Suprapubic skin (tissue), 4 donors: Measurements from ENCODE around the gene GPR157. TPM values are rescaled to one million over a fixed set of nuclear protein-coding genes. Genes with fewer than 3 reads are reported as not detected.

Experiments
- DNase-seq, 2 donors: peaks; one replicate each; pipeline ENCODE4 v3.0.0-alpha.2; 2019; ENCODE audit warnings: low spot score in 2 of 2
- H3K27ac ChIP-seq: fragments of 200-600 bp; sonication (generic); one replicate; pipeline ENCODE4 v1.5.1; 2019
- H3K27me3 ChIP-seq: fragments of 200-600 bp; sonication (generic); one replicate; pipeline ENCODE4 v1.5.1; 2019
- H3K36me3 ChIP-seq: fragments of 200-600 bp; sonication (generic); one replicate; pipeline ENCODE4 v1.5.1; 2019
- H3K4me1 ChIP-seq: fragments of 200-600 bp; sonication (generic); one replicate; pipeline ENCODE4 v1.5.1; 2019
- H3K4me3 ChIP-seq: fragments of 200-600 bp; sonication (generic); one replicate; pipeline ENCODE4 v1.5.1; 2019; ENCODE audit warnings: mild to moderate bottlenecking
- H3K9me3 ChIP-seq: fragments of 200-600 bp; sonication (generic); one replicate; pipeline ENCODE4 v1.5.1; 2019
- EP300 ChIP-seq: sonication (generic); formaldehyde crosslinking; IDR thresholded peaks from one replicate; pipeline ENCODE4 v1.6.1; 2017; ENCODE audit warnings: antibody characterized with exemption
- POLR2A ChIP-seq, 2 donors: fragments of 450-650 bp; IDR thresholded peaks; one replicate each; pipeline ENCODE4 v1.6.1; 2017; ENCODE audit warnings: antibody characterized with exemption in 2 of 2, mild to moderate bottlenecking in 2 of 2, moderate library complexity in 2 of 2
- POLR2AphosphoS5 ChIP-seq, 3 donors: sonication (generic); formaldehyde crosslinking; IDR thresholded peaks; one replicate each; pipeline ENCODE4 v1.6.1; 2017; ENCODE audit warnings: antibody characterized with exemption in 3 of 3
- WGBS: methylation state at CpG from one replicate; pipeline ENCODE4 v1.1.5; 2018; 5-methylcytosine and 5-hydroxymethylcytosine counted together
- total RNA-seq, 4 donors: library from RNA; depleted of rRNA; stranded (reverse); fragments of >200 nt; gene quantifications; one replicate each; pipeline ENCODE4 v1.1.0, GENCODE V29; 2016
- TF ChIP-seq, protein P1 (sequence below), 2 donors: fragments of 200-600 bp in 1 of 2; fragments of 450-650 bp in 1 of 2; sonication (generic) in 1 of 2; IDR thresholded peaks; one replicate each; pipeline ENCODE4 v1.5.1; 2016 to 2019; ENCODE audit warnings: antibody characterized with exemption in 2 of 2, mild to moderate bottlenecking in 1 of 2, moderate library complexity in 1 of 2

Gene GPR157
- total RNA-seq, 4 donors from 2014 or later, result 38.9 to 62.8 (median 44.2) TPM

DNA sequence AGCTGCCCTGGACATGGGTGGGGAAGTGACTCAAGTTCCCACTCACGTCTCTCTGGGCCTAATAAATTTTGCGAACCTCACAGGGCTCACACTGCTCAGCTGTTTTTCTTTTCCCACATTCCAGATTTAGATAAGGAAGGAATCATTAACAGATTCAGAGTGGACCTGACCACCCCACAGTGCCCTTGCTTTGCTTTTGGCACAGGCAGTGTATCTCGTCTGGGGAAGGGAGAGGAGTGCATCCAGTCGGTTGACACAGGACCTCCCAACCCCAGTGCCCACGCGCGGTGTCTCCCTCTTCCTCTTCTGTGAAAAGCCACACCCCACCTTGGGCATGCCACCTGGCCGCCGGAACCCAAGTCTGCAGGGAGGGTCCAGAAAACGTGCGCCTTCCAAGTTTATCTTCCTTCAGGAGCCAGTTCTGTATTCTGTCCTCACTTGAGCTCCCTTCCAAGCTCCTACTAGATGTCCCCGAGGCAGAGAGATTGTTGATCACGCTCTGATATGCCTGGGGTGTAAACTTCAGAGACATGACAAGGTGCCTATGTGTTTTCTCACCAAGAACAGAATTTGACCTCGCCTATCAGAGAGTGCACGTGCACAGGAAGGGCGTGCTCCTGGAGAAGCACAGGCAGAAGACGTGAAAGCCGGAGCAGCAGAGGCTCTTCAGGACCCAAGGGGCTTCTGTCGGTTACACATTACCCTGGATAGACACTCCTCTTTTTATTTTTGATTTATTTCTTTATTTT is 50.0 kb downstream of the GPR157 start:
- DNase-seq, result no peak
- peaks cover 12% of the 10 kb centered on the region for H3K4me1 ChIP-seq
- H3K27ac ChIP-seq, result no peak overlapping the region

DNA sequence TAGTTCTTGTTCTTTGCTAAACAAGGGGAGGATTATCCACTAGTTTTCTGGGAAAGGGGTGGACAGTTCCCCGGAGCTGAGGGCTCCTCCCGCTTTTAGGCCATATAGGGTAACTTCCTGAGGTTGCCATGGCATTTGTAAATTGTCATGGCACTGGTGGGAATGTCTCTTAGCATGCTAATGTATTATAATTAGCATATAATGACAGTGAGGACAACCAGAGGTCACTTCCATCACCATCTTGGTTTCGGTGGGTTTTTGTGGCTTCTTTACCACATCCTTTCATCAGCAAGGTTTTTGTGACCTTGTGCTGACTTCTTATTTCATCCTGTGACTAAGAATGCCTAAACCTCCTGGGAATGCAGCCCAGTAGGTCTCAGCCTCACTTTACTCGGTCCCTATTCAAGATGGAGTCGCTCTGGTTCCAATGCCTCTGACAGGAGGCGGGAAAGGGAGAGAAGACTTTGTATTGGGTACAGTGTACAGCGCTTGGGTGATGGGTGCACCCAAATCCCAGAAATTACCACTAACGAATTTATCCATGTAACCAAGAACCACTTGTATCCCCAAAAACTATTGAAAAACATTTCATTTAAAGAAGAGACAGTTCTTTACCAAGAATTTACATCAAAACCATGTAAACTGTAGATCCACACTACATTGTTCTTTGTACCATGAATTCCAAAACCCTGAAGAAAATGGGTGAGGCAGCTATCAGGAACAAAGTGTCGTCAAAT is 50.7 kb downstream of the GPR157 start:
- Histone ChIP-seq H3K9me3 (no peaks in the 10 kb centered on the region), H3K27me3 (no peaks in the 10 kb centered on the region), H3K36me3 (no peaks in the 10 kb centered on the region), H3K4me3 (no peak overlapping the region), H3K4me1 (peaks cover 12% of the 10 kb centered on the region), H3K27ac (no peak overlapping the region)
- TF ChIP-seq, protein P1, sequence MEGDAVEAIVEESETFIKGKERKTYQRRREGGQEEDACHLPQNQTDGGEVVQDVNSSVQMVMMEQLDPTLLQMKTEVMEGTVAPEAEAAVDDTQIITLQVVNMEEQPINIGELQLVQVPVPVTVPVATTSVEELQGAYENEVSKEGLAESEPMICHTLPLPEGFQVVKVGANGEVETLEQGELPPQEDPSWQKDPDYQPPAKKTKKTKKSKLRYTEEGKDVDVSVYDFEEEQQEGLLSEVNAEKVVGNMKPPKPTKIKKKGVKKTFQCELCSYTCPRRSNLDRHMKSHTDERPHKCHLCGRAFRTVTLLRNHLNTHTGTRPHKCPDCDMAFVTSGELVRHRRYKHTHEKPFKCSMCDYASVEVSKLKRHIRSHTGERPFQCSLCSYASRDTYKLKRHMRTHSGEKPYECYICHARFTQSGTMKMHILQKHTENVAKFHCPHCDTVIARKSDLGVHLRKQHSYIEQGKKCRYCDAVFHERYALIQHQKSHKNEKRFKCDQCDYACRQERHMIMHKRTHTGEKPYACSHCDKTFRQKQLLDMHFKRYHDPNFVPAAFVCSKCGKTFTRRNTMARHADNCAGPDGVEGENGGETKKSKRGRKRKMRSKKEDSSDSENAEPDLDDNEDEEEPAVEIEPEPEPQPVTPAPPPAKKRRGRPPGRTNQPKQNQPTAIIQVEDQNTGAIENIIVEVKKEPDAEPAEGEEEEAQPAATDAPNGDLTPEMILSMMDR (IDR thresholded peaks at IDR 0.05), result no peak
- TF ChIP-seq EP300, result no peak
- TF ChIP-seq POLR2AphosphoS5 (IDR thresholded peaks at IDR 0.05), result no peak
- TF ChIP-seq POLR2A (IDR thresholded peaks at IDR 0.05), result no peak
- no peak for DNase-seq
- 68% methylated on average over 9 of the region's 9 CpGs for WGBS

More for the DNA sequence above, 50.0 kb downstream of the GPR157 start:
- no peak for TF ChIP-seq POLR2AphosphoS5 (IDR thresholded peaks at IDR 0.05)
- TF ChIP-seq, protein P1 (IDR thresholded peaks at IDR 0.05), result no peak
- no peak for TF ChIP-seq POLR2A (IDR thresholded peaks at IDR 0.05)
- TF ChIP-seq EP300, result no peak
- Histone ChIP-seq H3K36me3 (no peaks in the 10 kb centered on the region), H3K9me3 (no peaks in the 10 kb centered on the region), H3K4me3 (no peak overlapping the region), H3K27me3 (no peaks in the 10 kb centered on the region)
- 50% methylated on average over 19 of the region's 19 CpGs for WGBS

DNA sequence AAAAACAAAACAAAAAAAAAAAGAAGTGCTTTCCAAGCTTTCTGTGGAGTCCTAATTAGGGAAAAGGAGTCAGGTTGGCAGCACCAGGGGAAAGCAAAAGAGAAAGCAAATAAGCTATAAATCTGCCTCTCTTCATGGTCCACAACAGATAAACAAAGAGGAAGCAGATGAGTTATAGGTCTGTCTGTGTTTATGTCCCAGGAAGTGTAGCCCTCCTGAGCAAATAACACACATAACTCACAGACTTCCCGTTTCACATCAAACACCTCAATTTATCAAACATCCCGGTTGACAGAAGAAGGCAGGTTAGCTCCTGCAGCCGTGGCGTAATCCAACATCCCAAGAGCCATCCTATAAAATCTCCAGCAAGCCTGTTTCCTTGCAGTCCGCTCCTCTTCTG is 53.9 kb downstream of the GPR157 start:
- Histone ChIP-seq H3K36me3 (no peaks in the 10 kb centered on the region), H3K27me3 (no peaks in the 10 kb centered on the region), H3K27ac (no peak overlapping the region), H3K9me3 (no peaks in the 10 kb centered on the region), H3K4me3 (no peak overlapping the region), H3K4me1 (peaks cover 22% of the 10 kb centered on the region)
- no peak for DNase-seq
- WGBS, result 36% methylated on average over 5 of the region's 5 CpGs
- no peak for TF ChIP-seq EP300
- TF ChIP-seq POLR2A (IDR thresholded peaks at IDR 0.05), result no peak
- TF ChIP-seq, protein P1 (IDR thresholded peaks at IDR 0.05), result no peak
- no peak for TF ChIP-seq POLR2AphosphoS5 (IDR thresholded peaks at IDR 0.05)

DNA sequence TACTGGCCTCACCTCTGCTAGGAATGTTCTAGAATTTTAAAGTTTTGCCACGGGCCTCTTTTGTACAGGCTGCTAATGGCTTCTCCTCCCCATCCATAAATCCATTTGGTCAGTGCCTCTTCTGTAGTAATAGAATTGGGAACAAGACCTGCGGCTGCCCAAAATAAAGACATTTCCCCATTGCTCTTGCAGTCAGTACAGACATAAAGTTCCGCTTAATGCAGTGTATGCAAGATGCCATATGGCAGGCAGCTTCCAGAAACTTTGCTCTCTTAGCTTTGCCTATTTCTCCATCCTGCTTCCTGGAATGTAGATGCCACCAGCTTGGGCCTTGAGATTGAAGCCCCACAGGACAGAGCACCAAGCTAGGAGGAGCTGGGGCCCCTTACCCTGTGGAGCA is 55.8 kb downstream of the GPR157 start:
- TF ChIP-seq EP300 (no peak), POLR2A (IDR thresholded peaks at IDR 0.05) (no peak), POLR2AphosphoS5 (IDR thresholded peaks at IDR 0.05) (no peak)
- TF ChIP-seq, protein P1 (IDR thresholded peaks at IDR 0.05), result no peak
- H3K4me3 ChIP-seq, result no peak overlapping the region
- peaks cover 40% of the 10 kb centered on the region for H3K4me1 ChIP-seq
- no peaks in the 10 kb centered on the region for H3K36me3 ChIP-seq
- no peaks in the 10 kb centered on the region for H3K27me3 ChIP-seq
- no peaks in the 10 kb centered on the region for H3K9me3 ChIP-seq
- DNase-seq, result no peak
- H3K27ac ChIP-seq, result no peak overlapping the region
- 74% methylated on average over 3 of the region's 3 CpGs for WGBS

DNA sequence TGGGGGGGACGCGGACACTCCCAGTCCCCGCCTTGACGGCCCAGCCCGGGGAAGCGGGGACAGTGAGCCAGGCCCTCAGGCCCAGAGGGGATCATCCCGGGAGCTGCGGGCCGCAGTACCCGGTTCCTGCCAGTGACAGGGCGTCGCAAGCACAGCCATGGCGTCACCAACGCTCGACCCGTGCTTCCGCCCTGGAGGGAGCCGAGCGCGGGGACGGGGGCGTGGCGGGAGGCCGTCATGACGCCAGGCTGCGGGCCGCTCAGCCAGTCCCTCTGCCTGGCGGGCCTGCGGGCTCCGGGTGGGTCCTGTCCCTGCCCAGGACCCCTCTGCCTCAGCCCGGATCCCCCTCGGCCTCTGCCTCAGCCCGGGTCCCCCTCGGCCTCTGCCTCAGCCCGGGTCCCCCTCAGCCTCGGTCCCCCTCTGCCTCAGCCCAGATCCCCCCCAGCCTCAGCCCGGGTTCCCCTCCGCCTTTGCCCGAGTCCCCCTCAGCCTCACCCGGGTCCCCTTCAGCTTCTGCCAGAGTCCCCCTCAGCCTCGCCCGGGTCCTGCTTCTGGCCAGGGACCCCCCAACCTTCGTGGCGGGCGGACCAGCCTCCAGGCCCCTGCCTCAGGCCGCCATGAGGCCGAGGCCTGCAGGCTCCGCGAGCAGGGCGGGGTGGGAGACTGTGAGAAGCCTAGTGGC is 57.2 kb downstream of the GPR157 start:
- TF ChIP-seq EP300 (no peak), POLR2A (IDR thresholded peaks at IDR 0.05) (no peak), POLR2AphosphoS5 (IDR thresholded peaks at IDR 0.05) (no peak)
- TF ChIP-seq, protein P1 (IDR thresholded peaks at IDR 0.05), result no peak
- WGBS, result 71% methylated on average over 25 of the region's 50 CpGs

More for the DNA sequence above, 57.2 kb downstream of the GPR157 start:
- no peaks in the 10 kb centered on the region for H3K27me3 ChIP-seq
- no peaks in the 10 kb centered on the region for H3K36me3 ChIP-seq
- DNase-seq, result no peak
- peaks cover 45% of the 10 kb centered on the region for H3K4me1 ChIP-seq
- no peak overlapping the region for H3K4me3 ChIP-seq
- no peak overlapping the region for H3K27ac ChIP-seq
- H3K9me3 ChIP-seq, result no peaks in the 10 kb centered on the region
